ENCODE results near the gene DSC1.

DNA sequence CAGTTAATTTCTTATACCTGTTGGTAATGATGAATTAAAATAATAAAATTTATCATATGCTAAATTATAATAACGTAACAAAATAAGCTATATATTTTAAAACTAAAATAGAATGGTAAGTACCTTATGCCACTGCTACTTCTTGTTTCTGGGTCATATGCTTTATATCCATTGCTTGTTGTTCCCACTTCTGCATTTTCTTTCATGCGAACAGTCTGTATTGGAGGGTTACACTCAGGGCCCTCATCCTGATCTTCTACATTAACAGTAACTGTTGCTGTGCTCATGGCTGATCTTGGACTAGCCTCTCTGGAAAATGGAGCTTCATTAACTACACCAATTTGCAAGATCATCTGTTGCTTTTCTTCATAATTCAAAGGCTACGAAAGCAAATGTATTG is 82.7 kb downstream of the DSC1 start:
- TF ChIP-seq, protein P1, sequence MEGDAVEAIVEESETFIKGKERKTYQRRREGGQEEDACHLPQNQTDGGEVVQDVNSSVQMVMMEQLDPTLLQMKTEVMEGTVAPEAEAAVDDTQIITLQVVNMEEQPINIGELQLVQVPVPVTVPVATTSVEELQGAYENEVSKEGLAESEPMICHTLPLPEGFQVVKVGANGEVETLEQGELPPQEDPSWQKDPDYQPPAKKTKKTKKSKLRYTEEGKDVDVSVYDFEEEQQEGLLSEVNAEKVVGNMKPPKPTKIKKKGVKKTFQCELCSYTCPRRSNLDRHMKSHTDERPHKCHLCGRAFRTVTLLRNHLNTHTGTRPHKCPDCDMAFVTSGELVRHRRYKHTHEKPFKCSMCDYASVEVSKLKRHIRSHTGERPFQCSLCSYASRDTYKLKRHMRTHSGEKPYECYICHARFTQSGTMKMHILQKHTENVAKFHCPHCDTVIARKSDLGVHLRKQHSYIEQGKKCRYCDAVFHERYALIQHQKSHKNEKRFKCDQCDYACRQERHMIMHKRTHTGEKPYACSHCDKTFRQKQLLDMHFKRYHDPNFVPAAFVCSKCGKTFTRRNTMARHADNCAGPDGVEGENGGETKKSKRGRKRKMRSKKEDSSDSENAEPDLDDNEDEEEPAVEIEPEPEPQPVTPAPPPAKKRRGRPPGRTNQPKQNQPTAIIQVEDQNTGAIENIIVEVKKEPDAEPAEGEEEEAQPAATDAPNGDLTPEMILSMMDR (IDR thresholded peaks at IDR 0.05): no peak
- no peak for TF ChIP-seq POLR2AphosphoS5 (IDR thresholded peaks at IDR 0.05)
- no peak for TF ChIP-seq EP300 (IDR thresholded peaks at IDR 0.05)
